Bronchial epithelial cell (primary cell): Measurements from ENCODE around the gene SMCO2. TPM values are rescaled to one million over a fixed set of nuclear protein-coding genes. Genes with fewer than 3 reads are reported as not detected.

Experiments used
- DNase-seq: peaks from one replicate; pipeline ENCODE4 v3.0.0-alpha.2; 2010; ENCODE audit warnings: low read depth
- FAIRE-seq: peaks from 2 replicates; lab custom pipeline; 2011; peaks lifted over from hg19 to GRCh38; lab: Jason Lieb, UNC
- H3K27me3 ChIP-seq: 2 replicates; pipeline ENCODE4 v1.5.1; 2011; ENCODE audit warnings: low read length; ENCODE audit not compliant: control insufficient read depth, insufficient read depth
- H3K36me3 ChIP-seq: 2 replicates; pipeline ENCODE4 v1.5.1; 2011; ENCODE audit warnings: low read length; ENCODE audit not compliant: control insufficient read depth, insufficient read depth
- H3K4me3 ChIP-seq: 2 replicates; pipeline ENCODE4 v1.5.1; 2011; ENCODE audit warnings: mild to moderate bottlenecking, low read depth, low read length, control low read depth
- total RNA-seq: library from RNA; depleted of rRNA; stranded (reverse); fragments of >200 nt; gene quantifications from 2 replicates; pipeline ENCODE4 v1.2.1, GENCODE V29; 2014
- TF ChIP-seq, protein P1 (sequence below): IDR thresholded peaks from 2 replicates; pipeline ENCODE4 v1.5.1; 2011; ENCODE audit warnings: mild to moderate bottlenecking, moderate library complexity, low read length, control low read depth, inconsistent platforms; ENCODE audit not compliant: insufficient read depth, severe bottlenecking

The SMCO2 gene
- total RNA-seq, 1 donor from 2014 or later: 1.8 TPM

DNA sequence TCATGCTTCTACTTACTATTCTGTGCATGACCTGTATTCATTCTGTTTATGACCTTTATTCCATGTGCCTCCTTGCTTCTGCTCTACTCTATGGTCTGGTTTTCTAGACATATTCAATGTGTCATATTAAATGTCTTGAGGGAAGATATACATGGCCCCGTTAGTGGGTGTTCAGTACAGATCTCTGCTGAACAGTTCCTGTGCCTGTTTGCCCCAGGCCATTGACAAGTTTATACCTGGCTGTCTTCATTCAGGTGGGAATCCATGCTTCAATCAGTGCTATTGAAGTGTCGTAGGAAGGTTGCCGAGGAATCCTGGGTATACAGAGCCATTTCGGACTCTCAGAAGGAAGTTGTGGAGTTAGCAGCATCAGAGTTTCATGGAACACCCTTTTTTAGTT, 70.1 kb downstream of the SMCO2 start:
- no peaks in the 10 kb centered on the region for H3K36me3 ChIP-seq
- H3K4me3 ChIP-seq: no peak overlapping the region
- FAIRE-seq: no peak
- H3K27me3 ChIP-seq: no peaks in the 10 kb centered on the region
- peak; percentile 35 for DNase-seq
- TF ChIP-seq, protein P1, sequence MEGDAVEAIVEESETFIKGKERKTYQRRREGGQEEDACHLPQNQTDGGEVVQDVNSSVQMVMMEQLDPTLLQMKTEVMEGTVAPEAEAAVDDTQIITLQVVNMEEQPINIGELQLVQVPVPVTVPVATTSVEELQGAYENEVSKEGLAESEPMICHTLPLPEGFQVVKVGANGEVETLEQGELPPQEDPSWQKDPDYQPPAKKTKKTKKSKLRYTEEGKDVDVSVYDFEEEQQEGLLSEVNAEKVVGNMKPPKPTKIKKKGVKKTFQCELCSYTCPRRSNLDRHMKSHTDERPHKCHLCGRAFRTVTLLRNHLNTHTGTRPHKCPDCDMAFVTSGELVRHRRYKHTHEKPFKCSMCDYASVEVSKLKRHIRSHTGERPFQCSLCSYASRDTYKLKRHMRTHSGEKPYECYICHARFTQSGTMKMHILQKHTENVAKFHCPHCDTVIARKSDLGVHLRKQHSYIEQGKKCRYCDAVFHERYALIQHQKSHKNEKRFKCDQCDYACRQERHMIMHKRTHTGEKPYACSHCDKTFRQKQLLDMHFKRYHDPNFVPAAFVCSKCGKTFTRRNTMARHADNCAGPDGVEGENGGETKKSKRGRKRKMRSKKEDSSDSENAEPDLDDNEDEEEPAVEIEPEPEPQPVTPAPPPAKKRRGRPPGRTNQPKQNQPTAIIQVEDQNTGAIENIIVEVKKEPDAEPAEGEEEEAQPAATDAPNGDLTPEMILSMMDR: no peak

DNA sequence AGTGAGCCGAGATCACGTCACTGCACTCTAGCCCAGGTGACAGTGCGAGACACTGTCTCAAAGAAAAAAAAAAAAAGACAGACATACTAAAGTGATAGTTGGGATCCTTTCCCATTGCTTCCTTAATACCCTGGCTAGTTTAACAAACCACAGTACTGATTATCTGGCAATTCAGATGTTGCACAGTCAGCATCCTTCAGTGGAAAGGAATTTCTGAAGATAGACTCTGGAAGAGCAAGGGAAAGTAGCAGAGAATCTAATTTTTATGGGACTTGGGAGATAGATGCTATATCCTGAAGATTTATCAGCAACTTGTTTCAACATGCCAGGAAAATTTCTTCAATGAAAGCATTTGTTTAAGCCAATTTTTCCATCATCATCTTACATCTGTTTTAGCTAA, 71.0 kb downstream of the SMCO2 start:
- TF ChIP-seq, protein P1: no peak
- DNase-seq (no peak), FAIRE-seq (no peak)

DNA sequence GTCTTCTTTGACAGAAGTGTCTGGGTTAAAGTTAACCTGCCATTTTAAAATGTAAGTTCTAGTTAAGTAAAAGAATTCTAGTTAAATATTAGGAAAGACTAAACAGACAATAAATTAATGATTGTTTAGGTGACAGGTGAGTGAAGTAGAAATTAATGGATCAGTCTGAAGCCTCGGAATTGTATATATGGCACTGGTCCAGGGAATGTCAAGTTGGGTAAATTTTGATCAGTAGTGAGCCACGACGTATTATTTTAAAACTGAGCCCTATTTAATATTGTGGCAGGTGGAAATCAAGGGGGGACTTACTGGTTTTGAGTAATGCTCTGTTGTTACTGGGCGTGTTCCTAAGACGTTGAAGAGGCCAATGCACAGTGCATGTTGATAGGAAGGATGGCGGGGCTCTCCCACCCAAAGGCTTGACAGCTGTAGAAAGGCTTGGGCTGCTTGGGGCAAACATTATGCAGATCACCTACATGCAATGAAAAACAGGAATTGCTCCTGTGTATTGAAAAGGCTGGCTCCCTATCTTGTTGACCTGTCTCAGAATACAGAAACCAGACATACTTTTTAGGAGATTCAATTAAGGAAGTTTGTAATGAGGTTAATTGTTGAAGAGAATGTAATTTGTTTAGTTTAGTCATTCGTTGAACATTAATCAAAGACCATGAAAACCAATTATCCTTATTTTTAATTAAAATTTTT, 71.6 kb downstream of the SMCO2 start:
- DNase-seq: no peak
- TF ChIP-seq, protein P1: no peak
- Histone ChIP-seq H3K4me3 (no peak overlapping the region), H3K36me3 (no peaks in the 10 kb centered on the region), H3K27me3 (no peaks in the 10 kb centered on the region)
- no peak for FAIRE-seq

More for the DNA sequence above, 71.0 kb downstream of the SMCO2 start:
- H3K36me3 ChIP-seq: no peaks in the 10 kb centered on the region
- no peaks in the 10 kb centered on the region for H3K27me3 ChIP-seq
- no peak overlapping the region for H3K4me3 ChIP-seq

DNA sequence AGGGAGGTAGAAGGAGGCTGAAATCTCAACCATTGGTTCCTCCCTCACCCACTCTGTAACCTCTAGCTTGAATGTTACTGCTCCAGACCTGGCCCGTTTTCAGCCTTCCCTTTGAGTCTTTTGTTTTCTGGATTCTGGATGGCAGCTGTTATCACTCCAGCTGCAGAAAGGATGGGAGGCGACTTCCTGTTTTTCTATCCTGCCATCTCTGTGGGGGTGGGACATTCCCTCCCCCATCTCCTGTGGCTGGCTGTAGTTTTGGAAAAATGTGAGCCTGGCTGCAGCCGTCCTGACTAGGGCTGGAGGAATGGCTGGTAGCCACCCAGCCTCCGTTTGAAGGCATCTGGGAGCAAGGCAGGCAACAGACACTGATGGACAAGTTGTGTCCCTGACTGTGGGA, 74.5 kb downstream of the SMCO2 start:
- TF ChIP-seq, protein P1: no peak
- FAIRE-seq: no peak
- H3K36me3 ChIP-seq: no peaks in the 10 kb centered on the region
- no peaks in the 10 kb centered on the region for H3K27me3 ChIP-seq
- H3K4me3 ChIP-seq: no peak overlapping the region
- no peak for DNase-seq

DNA sequence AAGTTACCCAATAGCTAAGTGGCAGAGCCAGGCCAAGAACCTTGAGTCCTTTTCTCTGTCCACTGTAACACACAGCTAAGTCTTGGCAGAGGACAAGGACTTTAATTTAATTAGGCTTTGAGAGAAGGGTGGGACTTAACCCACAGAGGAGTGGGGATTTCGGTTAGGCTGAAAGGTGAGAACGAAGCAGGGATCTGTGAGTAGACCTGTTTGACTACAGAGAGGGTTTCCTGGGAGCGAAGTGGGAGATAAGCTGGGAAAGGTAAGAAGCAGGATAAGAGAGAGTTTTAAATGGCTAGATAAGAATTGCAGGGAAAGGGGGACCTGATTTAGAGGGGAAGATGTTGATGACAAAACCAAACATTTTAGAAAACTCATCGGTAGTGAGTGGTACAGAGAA, 75.4 kb downstream of the SMCO2 start:
- TF ChIP-seq, protein P1: no peak
- DNase-seq (no peak), FAIRE-seq (no peak)
- no peaks in the 10 kb centered on the region for H3K36me3 ChIP-seq
- no peak overlapping the region for H3K4me3 ChIP-seq
- H3K27me3 ChIP-seq: no peaks in the 10 kb centered on the region

DNA sequence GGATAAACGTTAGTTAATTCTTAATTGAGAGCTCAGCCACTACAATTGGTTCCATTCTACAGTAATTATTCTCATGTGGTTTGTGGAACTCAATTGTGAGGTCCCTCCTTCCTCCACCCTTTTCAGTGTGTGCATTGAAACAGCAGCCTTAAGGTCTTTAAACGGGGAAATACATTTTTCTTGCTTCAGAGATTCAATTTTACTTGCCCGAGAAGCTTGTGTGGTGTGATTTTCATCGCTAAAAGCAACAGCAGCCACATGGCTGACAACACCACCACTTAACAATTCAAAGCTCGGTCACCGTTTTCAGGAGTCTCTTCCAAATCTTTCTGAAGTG, 76.7 kb downstream of the SMCO2 start:
- DNase-seq (no peak), FAIRE-seq (no peak)
- peak overlapping the region; percentile 75 for H3K4me3 ChIP-seq
- no peaks in the 10 kb centered on the region for H3K36me3 ChIP-seq
- no peaks in the 10 kb centered on the region for H3K27me3 ChIP-seq
- TF ChIP-seq, protein P1: no peak
